IMR-90 (cell line): Measurements from ENCODE around the gene HYOU1. TPM values are rescaled to one million over a fixed set of nuclear protein-coding genes. Genes with fewer than 3 reads are reported as not detected.

ENCODE experiments used
- ATAC-seq: fragments of 200-7000 bp; cut with Tn5 transposase; 2 replicates; pipeline ENCODE4 v1.9.1; 2020; ENCODE audit warnings: low read depth, mild to moderate bottlenecking, moderate library complexity
- BruUV-seq: library from RNA; stranded (reverse); fragments of 400-500 nt; replicated peaks from 2 replicates; lab custom pipeline; 2021; lab: Mats Ljungman, UMichigan
- CTCF ChIA-PET: fragments of 300-600 bp; formaldehyde crosslinking; extraction: SDS; loops from one replicate; lab custom pipeline; 2021; ENCODE audit warnings: antibody characterized with exemption; lab: Yijun Ruan, JAX
- POLR2A ChIA-PET: fragments of 300-600 bp; sonication (Branson Sonifier 250); formaldehyde crosslinking; loops from one replicate; lab custom pipeline; 2022; ENCODE audit warnings: antibody characterized with exemption; ENCODE audit not compliant: unreplicated experiment; lab: Charles Lee
- DNase-seq: peaks from one replicate; pipeline ENCODE4 v3.0.0; 2013
- H2AFZ ChIP-seq: replicated peaks from 2 replicates; pipeline ENCODE3; 2013; ENCODE audit warnings: low read length, mild to moderate bottlenecking; ENCODE audit not compliant: poor library complexity
- H2AK5ac ChIP-seq: 2 replicates; pipeline ENCODE4 v1.6.1; 2013; ENCODE audit warnings: low read depth, low read length, inconsistent platforms
- H2AK9ac ChIP-seq: replicated peaks from 2 replicates; pipeline ENCODE3; 2013; ENCODE audit warnings: mild to moderate bottlenecking, low read depth, low read length, moderate library complexity; ENCODE audit not compliant: poor library complexity
- H2BK120ac ChIP-seq: 2 replicates; pipeline ENCODE4 v1.6.1; 2013; ENCODE audit warnings: low read depth, low read length, inconsistent platforms
- H2BK15ac ChIP-seq: 3 replicates; pipeline ENCODE4 v1.6.1; 2013; ENCODE audit warnings: low read depth, low read length, inconsistent platforms
- H2BK20ac ChIP-seq: 2 replicates; pipeline ENCODE4 v1.6.1; 2013; ENCODE audit warnings: low read depth, mild to moderate bottlenecking, inconsistent platforms, low read length, moderate library complexity
- H2BK5ac ChIP-seq: 2 replicates; pipeline ENCODE4 v1.6.1; 2013; ENCODE audit warnings: mild to moderate bottlenecking, low read depth, low read length, inconsistent platforms; ENCODE audit not compliant: poor library complexity, severe bottlenecking
- H3K14ac ChIP-seq: replicated peaks from 2 replicates; pipeline ENCODE4 v1.6.1; 2013; ENCODE audit warnings: low read depth, low read length, inconsistent platforms
- H3K18ac ChIP-seq: 2 replicates; pipeline ENCODE4 v1.6.1; 2013; ENCODE audit warnings: low read depth, low read length, control low read depth
- H3K23ac ChIP-seq: 2 replicates; pipeline ENCODE4 v1.6.1; 2013; ENCODE audit warnings: low read depth, low read length, inconsistent platforms
- H3K27ac ChIP-seq: 2 replicates; pipeline ENCODE4 v1.5.1; 2013; ENCODE audit warnings: mild to moderate bottlenecking, control low read depth, low read length; ENCODE audit not compliant: insufficient read depth
- H3K27me3 ChIP-seq: 2 replicates; pipeline ENCODE4 v1.6.1; 2013; ENCODE audit warnings: low read length; ENCODE audit not compliant: control insufficient read depth, insufficient read depth
- H3K36me3 ChIP-seq: 2 replicates; pipeline ENCODE4 v1.6.1; 2013; ENCODE audit warnings: low read length, mixed read lengths; ENCODE audit not compliant: control insufficient read depth, insufficient read depth
- H3K4ac ChIP-seq: 2 replicates; pipeline ENCODE4 v1.6.1; 2013; ENCODE audit warnings: low read depth, low read length, inconsistent platforms
- H3K4me1 ChIP-seq: 2 replicates; pipeline ENCODE4 v1.6.1; 2013; ENCODE audit warnings: low read length, mixed read lengths; ENCODE audit not compliant: control insufficient read depth, insufficient read depth
- H3K4me2 ChIP-seq: 2 replicates; pipeline ENCODE4 v1.6.1; 2013; ENCODE audit warnings: low read depth, mild to moderate bottlenecking, control low read depth, low read length, moderate library complexity
- H3K4me3 ChIP-seq: 2 replicates; pipeline ENCODE4 v1.5.1; 2013; ENCODE audit warnings: low read depth, mild to moderate bottlenecking, control low read depth, low read length, moderate library complexity; ENCODE audit not compliant: insufficient read depth
- H3K56ac ChIP-seq: 2 replicates; pipeline ENCODE4 v1.6.1; 2013; ENCODE audit warnings: low read length, inconsistent platforms; ENCODE audit not compliant: insufficient read depth; ENCODE audit errors: extremely low read depth
- H3K79me1 ChIP-seq, 2 experiments: 2 replicates each; pipeline ENCODE4 v1.6.1; 2013; ENCODE audit warnings: low read length in 2 of 2, inconsistent platforms in 1 of 2, low read depth in 1 of 2
- H3K9ac ChIP-seq: 2 replicates; pipeline ENCODE4 v1.6.1; 2013; ENCODE audit warnings: low read depth, low read length, control low read depth
- H3K9me1 ChIP-seq: 2 replicates; pipeline ENCODE4 v1.6.1; 2013; ENCODE audit warnings: low read length, inconsistent platforms; ENCODE audit not compliant: insufficient read depth
- H3K9me3 ChIP-seq: 2 replicates; pipeline ENCODE4 v1.6.1; 2013; ENCODE audit warnings: low read length; ENCODE audit not compliant: control insufficient read depth, insufficient read depth
- H4K20me1 ChIP-seq: 2 replicates; pipeline ENCODE4 v1.6.1; 2013; ENCODE audit warnings: low read length, inconsistent platforms; ENCODE audit not compliant: insufficient read depth
- H4K5ac ChIP-seq: 2 replicates; pipeline ENCODE4 v1.6.1; 2013; ENCODE audit warnings: mild to moderate bottlenecking, low read depth, low read length, control low read depth
- H4K8ac ChIP-seq, 2 experiments: 2 replicates each; pipeline ENCODE4 v1.6.1; 2013; ENCODE audit warnings: low read depth in 2 of 2, low read length in 2 of 2, control low read depth in 1 of 2, inconsistent platforms in 1 of 2
- H4K91ac ChIP-seq: 2 replicates; pipeline ENCODE4 v1.6.1; 2013; ENCODE audit warnings: low read depth, low read length, inconsistent platforms; ENCODE audit not compliant: insufficient read depth
- CHD1 ChIP-seq: IDR thresholded peaks from 2 replicates; pipeline ENCODE4 v1.6.1; 2012; ENCODE audit warnings: low read depth, low read length, improper control_type of control experiment
- CTCF ChIP-seq: conservative IDR thresholded peaks from 2 replicates; pipeline ENCODE4 v1.5.1; 2012; ENCODE audit warnings: mild to moderate bottlenecking, low read depth, low read length, improper control_type of control experiment
- ELK1 ChIP-seq: fragments of 150-350 bp; IDR thresholded peaks from 2 replicates; pipeline ENCODE4 v1.6.1; 2016; ENCODE audit warnings: low read depth, mild to moderate bottlenecking, low read length, moderate library complexity, borderline replicate concordance
- FOS ChIP-seq: fragments of 150-350 bp; IDR thresholded peaks from 2 replicates; pipeline ENCODE4 v1.6.1; 2016; ENCODE audit warnings: low read depth, low read length
- MAFK ChIP-seq: IDR thresholded peaks from 2 replicates; pipeline ENCODE4 v1.6.1; 2012; ENCODE audit warnings: low read depth, low read length, improper control_type of control experiment
- MAZ ChIP-seq: IDR thresholded peaks from 2 replicates; pipeline ENCODE4 v1.6.1; 2012; ENCODE audit warnings: low read depth, mild to moderate bottlenecking, low read length, improper control_type of control experiment, moderate library complexity, borderline replicate concordance
- MXI1 ChIP-seq: IDR thresholded peaks from 2 replicates; pipeline ENCODE4 v1.6.1; 2012; ENCODE audit warnings: low read depth, mild to moderate bottlenecking, low read length, moderate library complexity, borderline replicate concordance
- NFE2L2 ChIP-seq: fragments of 150-350 bp; IDR thresholded peaks from 2 replicates; pipeline ENCODE4 v1.6.1; 2016; ENCODE audit warnings: low read depth, mild to moderate bottlenecking, low read length
- POLR2A ChIP-seq: IDR thresholded peaks from 2 replicates; pipeline ENCODE4 v1.6.1; 2012; ENCODE audit warnings: mild to moderate bottlenecking, low read depth, low read length
- RCOR1 ChIP-seq: IDR thresholded peaks from 2 replicates; pipeline ENCODE4 v1.6.1; 2012; ENCODE audit warnings: mild to moderate bottlenecking, low read length, improper control_type of control experiment; ENCODE audit not compliant: insufficient replicate concordance
- SMC3 ChIP-seq: fragments of 150-350 bp; IDR thresholded peaks from 2 replicates; pipeline ENCODE4 v1.6.1; 2016; ENCODE audit warnings: low read depth, mild to moderate bottlenecking, antibody characterized with exemption, low read length, moderate library complexity
- USF2 ChIP-seq: fragments of 150-350 bp; IDR thresholded peaks from 2 replicates; pipeline ENCODE4 v1.6.1; 2017; ENCODE audit warnings: mild to moderate bottlenecking, antibody characterized with exemption, low read length, low read depth
- WGBS, 2 experiments: methylation state at CpG; one replicate each; pipeline versions ENCODE4 v1.1.5 to v1.1.7; 2013; ENCODE audit warnings: missing lambda C conversion rate in 2 of 2; ENCODE audit not compliant: insufficient read length in 1 of 2; ENCODE audit errors: extremely low coverage in 2 of 2; 5-methylcytosine and 5-hydroxymethylcytosine counted together
- dilution Hi-C: fragments of 300-500 bp; cut with HindIII; formaldehyde crosslinking; loops from one replicate; pipeline ENCODE4 v1.14.3; 2018; ENCODE audit warnings: low sequenced_read_pairs; ENCODE audit not compliant: unreplicated experiment
- in situ Hi-C: fragments of 300-500 bp; cut with MboI; formaldehyde crosslinking; loops from 3 replicates; pipeline ENCODE4 v1.14.3; 2019; ENCODE audit warnings: low sequenced_read_pairs, inconsistent platforms, mixed read lengths
- intact Hi-C: fragments of 100-400 bp; cut with micrococcal nuclease; formaldehyde crosslinking; loops from 2 replicates; pipeline ENCODE4 v1.10.0; 2022
- polyA plus RNA-seq, 3 experiments: library from polyadenylated mRNA; depleted of rRNA; stranded (reverse); fragments of >200 nt; gene quantifications; 2 replicates each; pipeline ENCODE4 v1.2.3, GENCODE V29; 2012; ENCODE audit warnings: low replicate concordance in 1 of 3
- total RNA-seq: library from RNA; depleted of rRNA; stranded (reverse); fragments of >200 nt; gene quantifications from 2 replicates; pipeline ENCODE4 v1.2.3, GENCODE V29; 2012

The HYOU1 gene
- total and polyA plus RNA-seq, 2 of the 4 experiments (the other 2 are of a cell fraction): 117 to 181 TPM

GRCh38 chr11:119081682-119082260 lies 24.8 kb upstream of the HYOU1 start:
- Histone ChIP-seq H4K91ac (no peak overlapping the region), H3K27ac (no peak overlapping the region), H3K4me1 (peaks cover 5% of the 10 kb centered on the region), H3K4me3 (no peak overlapping the region), H4K20me1 (no peaks in the 10 kb centered on the region), H4K5ac (no peak overlapping the region), H3K23ac (no peak overlapping the region), H3K79me1 (peaks cover 11 to 12% of the 10 kb centered on the region in 2 experiments; a peak in 3 of 4 replicates), H3K18ac (no peak overlapping the region), H2BK120ac (no peak overlapping the region), H3K14ac (no peak overlapping the region), H2AK5ac (no peak overlapping the region), H2BK20ac (no peak overlapping the region), H3K36me3 (peaks cover 43% of the 10 kb centered on the region), H3K4me2 (no peak overlapping the region), H3K27me3 (no peaks in the 10 kb centered on the region), H2AFZ (no peak overlapping the region), H2AK9ac (no peak overlapping the region), H3K56ac (no peak overlapping the region), H3K9ac (no peak overlapping the region), H3K4ac (no peak overlapping the region), H2BK5ac (no peak overlapping the region), H3K9me3 (no peaks in the 10 kb centered on the region), H3K9me1 (no peaks in the 10 kb centered on the region), H2BK15ac (no peak overlapping the region), H4K8ac (no peak overlapping the region)
- ChIA-PET POLR2A (no interaction called here), CTCF (no interaction called here)
- WGBS, 2 experiments: no CpG with 5 or more reads among the region's 7 CpGs
- ATAC-seq: no peak
- no TSS peak for BruUV-seq
- no peak for TF ChIP-seq MAZ
- TF ChIP-seq FOS: no peak
- no peak for TF ChIP-seq SMC3
- TF ChIP-seq MXI1: no peak
- no peak for TF ChIP-seq MAFK
- no peak for TF ChIP-seq CHD1
- no peak for TF ChIP-seq ELK1
- TF ChIP-seq RCOR1: no peak
- no peak for TF ChIP-seq NFE2L2
- no peak for TF ChIP-seq USF2
- TF ChIP-seq CTCF: no peak
- TF ChIP-seq POLR2A: no peak
- dilution Hi-C loops: no loop called here
- intact Hi-C loops: no loop called here
- in situ Hi-C loops: no loop called here
- DNase-seq: no peak
